Measurements from ENCODE around the gene VCAN. TPM values are rescaled to one million over a fixed set of nuclear protein-coding genes. Genes with fewer than 3 reads are reported as not detected.

The VCAN gene
- total and polyA plus RNA-seq, 4 donors: 0.97 to 15.6 (median 4.8) TPM

DNA sequence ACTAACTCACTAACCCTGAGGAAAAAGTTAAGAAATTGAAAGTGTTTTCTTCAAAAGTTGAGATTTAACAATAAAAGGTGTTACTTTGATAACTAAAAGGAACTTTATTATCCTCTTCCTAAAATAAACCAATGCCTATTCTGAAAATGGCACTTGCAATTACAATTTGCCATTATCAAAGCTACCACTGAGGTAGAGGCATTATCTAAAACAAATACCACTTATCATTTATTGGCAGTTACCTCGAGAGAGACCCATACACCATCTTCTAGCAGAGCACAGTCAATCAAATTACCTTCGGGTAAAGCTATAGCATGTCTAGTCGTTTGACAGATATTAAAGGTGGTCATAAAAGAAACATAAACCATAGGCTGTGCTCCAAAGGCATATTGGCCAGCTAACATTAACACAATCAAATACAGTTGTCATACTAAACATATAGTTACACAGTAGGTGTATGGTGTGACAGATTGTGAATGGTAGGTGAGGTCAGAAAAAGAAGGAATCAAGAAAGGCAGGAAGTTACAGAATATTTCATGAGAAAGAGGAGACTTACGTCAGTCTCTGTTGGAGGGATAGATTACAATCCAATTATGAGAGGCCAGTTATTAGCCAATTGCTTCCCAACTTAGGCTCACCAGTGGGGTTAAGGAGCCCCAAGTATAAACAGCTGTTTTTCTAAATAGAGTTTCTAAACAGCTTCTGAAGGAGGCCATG, 56.3 kb downstream of the VCAN start:
- TF ChIP-seq JUND (IDR thresholded peaks at IDR 0.05): no peak
- H3K9ac ChIP-seq (ENCODE audit: low read depth in 1 of 2, low read length in 2 of 2): no peak overlapping the region
- 68% methylated on average over 4 of the region's 4 CpGs for WGBS

GRCh38 chr5:83528439-83528769, 56.9 kb downstream of the VCAN start:
- 88% methylated on average over 2 of the region's 2 CpGs for whole genome bisulfite sequencing
- Histone ChIP-seq H3K4me3 (ENCODE audit: low read depth in 1 of 3, low read length in 3 of 3) (no peak overlapping the region), H3K9ac (ENCODE audit: low read depth in 1 of 2, low read length in 2 of 2) (no peak overlapping the region), H3K4me1 (ENCODE audit: control insufficient read depth in 4 of 4, insufficient read depth in 4 of 4, low read length in 3 of 4) (no peaks in the 10 kb centered on the region), H3K36me3 (ENCODE audit: control insufficient read depth in 4 of 4, insufficient read depth in 3 of 4, low read depth in 1 of 4, low read length in 3 of 4) (no peaks in the 10 kb centered on the region), H3K27ac (ENCODE audit: low read depth in 1 of 2, low read length in 2 of 2) (no peak overlapping the region), H3K9me3 (ENCODE audit: control insufficient read depth in 4 of 4, low read length in 3 of 4) (no peaks in the 10 kb centered on the region), H3K27me3 (ENCODE audit: control insufficient read depth in 4 of 4, insufficient read depth in 4 of 4, low read length in 3 of 4) (no peaks in the 10 kb centered on the region)
- DNase-seq (ENCODE audit: low spot score): no peak
- TF ChIP-seq JUND (IDR thresholded peaks at IDR 0.05): no peak
- TF ChIP-seq HNF4G (IDR thresholded peaks at IDR 0.05): no peak
- no peak for TF ChIP-seq HNF4A (conservative IDR thresholded peaks at IDR 0.05)
- TF ChIP-seq RAD21 (IDR thresholded peaks at IDR 0.05): no peak
- TF ChIP-seq GABPA (IDR thresholded peaks at IDR 0.05 in 1 of 2, conservative IDR thresholded peaks at IDR 0.05 in 1 of 2): no peak
- no peak for TF ChIP-seq TAF1 (conservative IDR thresholded peaks at IDR 0.05)
- no peak for TF ChIP-seq EGR1 (IDR thresholded peaks at IDR 0.05; ENCODE audit: low read depth in 2 of 2)
- TF ChIP-seq NR2F2 (IDR thresholded peaks at IDR 0.05): no peak

More for the DNA sequence above, 56.3 kb downstream of the VCAN start:
- no peak for DNase-seq (ENCODE audit: low spot score)
- Histone ChIP-seq H3K36me3 (ENCODE audit: control insufficient read depth in 4 of 4, insufficient read depth in 3 of 4, low read depth in 1 of 4, low read length in 3 of 4) (no peaks in the 10 kb centered on the region), H3K27me3 (ENCODE audit: control insufficient read depth in 4 of 4, insufficient read depth in 4 of 4, low read length in 3 of 4) (no peaks in the 10 kb centered on the region), H3K9me3 (ENCODE audit: control insufficient read depth in 4 of 4, low read length in 3 of 4) (no peaks in the 10 kb centered on the region), H3K4me3 (ENCODE audit: low read depth in 1 of 3, low read length in 3 of 3) (no peak overlapping the region), H3K4me1 (ENCODE audit: control insufficient read depth in 4 of 4, insufficient read depth in 4 of 4, low read length in 3 of 4) (no peaks in the 10 kb centered on the region), H3K27ac (ENCODE audit: low read depth in 1 of 2, low read length in 2 of 2) (no peak overlapping the region)

- H3K4me1 ChIP-seq (ENCODE audit: control insufficient read depth in 4 of 4, insufficient read depth in 4 of 4, low read length in 3 of 4): no peaks in the 10 kb centered on the region
- no peak for TF ChIP-seq ZBTB33 (IDR thresholded peaks at IDR 0.05)
- no peak for TF ChIP-seq HNF4G (IDR thresholded peaks at IDR 0.05)
- no peak for TF ChIP-seq FOXA2 (IDR thresholded peaks at IDR 0.05)
- TF ChIP-seq RXRA (IDR thresholded peaks at IDR 0.05): no peak
- 73% methylated on average over 2 of the region's 2 CpGs for WGBS
These were observed 58.6 kb downstream of the VCAN start for GRCh38 chr5:83530193-83530592.

DNA sequence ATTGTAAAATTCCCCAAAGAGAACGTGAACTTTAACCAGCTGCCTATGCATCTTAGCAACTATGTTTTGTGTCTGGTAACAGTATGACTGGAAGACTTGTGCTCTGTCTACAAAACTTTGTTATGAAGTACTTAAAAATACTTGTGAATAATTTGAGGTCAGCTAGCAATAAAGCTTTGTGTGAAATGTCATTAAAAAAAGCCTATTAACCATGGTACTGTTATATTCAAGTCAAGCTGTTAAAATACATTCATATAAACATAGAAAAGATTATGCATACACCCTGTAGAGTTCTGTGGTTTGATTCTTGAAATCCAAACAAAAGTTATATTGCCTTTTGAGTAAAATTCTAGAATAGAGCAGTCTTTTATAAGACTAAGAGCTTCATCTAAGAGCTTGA, 60.1 kb downstream of the VCAN start:
- H3K36me3 ChIP-seq (ENCODE audit: control insufficient read depth in 4 of 4, insufficient read depth in 3 of 4, low read depth in 1 of 4, low read length in 3 of 4): no peaks in the 10 kb centered on the region
- WGBS: 86% methylated on average over 1 of the region's 1 CpG
- no peak overlapping the region for H3K4me3 ChIP-seq (ENCODE audit: low read depth in 1 of 3, low read length in 3 of 3)
- no peaks in the 10 kb centered on the region for H3K4me1 ChIP-seq (ENCODE audit: control insufficient read depth in 4 of 4, insufficient read depth in 4 of 4, low read length in 3 of 4)
- no peak overlapping the region for H3K9ac ChIP-seq (ENCODE audit: low read depth in 1 of 2, low read length in 2 of 2)
- H3K27me3 ChIP-seq (ENCODE audit: control insufficient read depth in 4 of 4, insufficient read depth in 4 of 4, low read length in 3 of 4): no peaks in the 10 kb centered on the region
- DNase-seq (ENCODE audit: low spot score): no peak
- H3K27ac ChIP-seq (ENCODE audit: low read depth in 1 of 2, low read length in 2 of 2): no peak overlapping the region
- H3K9me3 ChIP-seq (ENCODE audit: control insufficient read depth in 4 of 4, low read length in 3 of 4): no peaks in the 10 kb centered on the region
- TF ChIP-seq TAF1 (conservative IDR thresholded peaks at IDR 0.05) (no peak), ATF3 (IDR thresholded peaks at IDR 0.05) (no peak), FOXA2 (IDR thresholded peaks at IDR 0.05) (no peak), HNF4G (IDR thresholded peaks at IDR 0.05) (no peak), JUND (IDR thresholded peaks at IDR 0.05) (no peak)

More at GRCh38 chr5:83530193-83530592, 58.6 kb downstream of the VCAN start:
- Histone ChIP-seq H3K9me3 (ENCODE audit: control insufficient read depth in 4 of 4, low read length in 3 of 4) (no peaks in the 10 kb centered on the region), H3K27ac (ENCODE audit: low read depth in 1 of 2, low read length in 2 of 2) (no peak overlapping the region), H3K4me3 (ENCODE audit: low read depth in 1 of 3, low read length in 3 of 3) (no peak overlapping the region), H3K36me3 (ENCODE audit: control insufficient read depth in 4 of 4, insufficient read depth in 3 of 4, low read depth in 1 of 4, low read length in 3 of 4) (no peaks in the 10 kb centered on the region), H3K9ac (ENCODE audit: low read depth in 1 of 2, low read length in 2 of 2) (no peak overlapping the region), H3K27me3 (ENCODE audit: control insufficient read depth in 4 of 4, insufficient read depth in 4 of 4, low read length in 3 of 4) (no peaks in the 10 kb centered on the region)
- DNase-seq (ENCODE audit: low spot score): no peak

Data from liver (tissue), 9 donors.